Erythroblast (primary cell): ENCODE results near the gene PPARD.

Source experiments
- GATA1 ChIP-seq: IDR thresholded peaks from 2 replicates; pipeline ENCODE4 v1.6.1; 2011; ENCODE audit warnings: low read depth, mild to moderate bottlenecking, control low read depth, low read length, moderate library complexity
- POLR2A ChIP-seq: IDR thresholded peaks from 2 replicates; pipeline ENCODE4 v1.6.1; 2011; ENCODE audit warnings: mild to moderate bottlenecking, low read length

DNA sequence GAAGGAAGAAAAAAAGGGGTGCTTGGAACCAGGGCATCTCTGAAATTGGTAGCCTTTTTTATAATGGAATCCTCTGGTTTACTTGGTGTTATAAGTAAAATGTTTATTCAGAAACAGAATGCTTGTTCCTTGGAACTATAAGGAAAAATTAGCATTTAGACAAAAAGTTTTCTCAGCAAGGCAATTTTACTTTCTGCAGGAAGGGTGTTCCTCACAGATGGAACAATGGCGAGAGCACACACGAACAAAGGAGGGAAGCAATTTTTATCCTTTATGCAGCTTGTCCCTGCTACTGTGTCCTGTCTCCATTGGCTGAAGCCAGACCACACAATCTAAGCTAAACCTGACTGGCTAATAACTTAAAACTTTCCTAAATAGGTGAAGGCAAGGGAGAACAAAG, 87.1 kb downstream of the PPARD start:
- TF ChIP-seq POLR2A: no peak
- TF ChIP-seq GATA1: no peak
